GM18951 (cell line): Measurements from ENCODE around the gene FASTK.

Experiments used
- POLR2A ChIP-seq: IDR thresholded peaks from 4 replicates; pipeline ENCODE4 v1.6.1; 2011; ENCODE audit warnings: mild to moderate bottlenecking; ENCODE audit not compliant: insufficient read length, insufficient read depth; ENCODE audit errors: extremely low read depth
- in situ Hi-C: fragments of 300-500 bp; cut with MboI; formaldehyde crosslinking; loops from one replicate; pipeline ENCODE4 v1.12.0; 2022; ENCODE audit warnings: low sequenced_read_pairs, mixed read lengths, inconsistent platforms; ENCODE audit not compliant: unreplicated experiment

FASTK gene

DNA sequence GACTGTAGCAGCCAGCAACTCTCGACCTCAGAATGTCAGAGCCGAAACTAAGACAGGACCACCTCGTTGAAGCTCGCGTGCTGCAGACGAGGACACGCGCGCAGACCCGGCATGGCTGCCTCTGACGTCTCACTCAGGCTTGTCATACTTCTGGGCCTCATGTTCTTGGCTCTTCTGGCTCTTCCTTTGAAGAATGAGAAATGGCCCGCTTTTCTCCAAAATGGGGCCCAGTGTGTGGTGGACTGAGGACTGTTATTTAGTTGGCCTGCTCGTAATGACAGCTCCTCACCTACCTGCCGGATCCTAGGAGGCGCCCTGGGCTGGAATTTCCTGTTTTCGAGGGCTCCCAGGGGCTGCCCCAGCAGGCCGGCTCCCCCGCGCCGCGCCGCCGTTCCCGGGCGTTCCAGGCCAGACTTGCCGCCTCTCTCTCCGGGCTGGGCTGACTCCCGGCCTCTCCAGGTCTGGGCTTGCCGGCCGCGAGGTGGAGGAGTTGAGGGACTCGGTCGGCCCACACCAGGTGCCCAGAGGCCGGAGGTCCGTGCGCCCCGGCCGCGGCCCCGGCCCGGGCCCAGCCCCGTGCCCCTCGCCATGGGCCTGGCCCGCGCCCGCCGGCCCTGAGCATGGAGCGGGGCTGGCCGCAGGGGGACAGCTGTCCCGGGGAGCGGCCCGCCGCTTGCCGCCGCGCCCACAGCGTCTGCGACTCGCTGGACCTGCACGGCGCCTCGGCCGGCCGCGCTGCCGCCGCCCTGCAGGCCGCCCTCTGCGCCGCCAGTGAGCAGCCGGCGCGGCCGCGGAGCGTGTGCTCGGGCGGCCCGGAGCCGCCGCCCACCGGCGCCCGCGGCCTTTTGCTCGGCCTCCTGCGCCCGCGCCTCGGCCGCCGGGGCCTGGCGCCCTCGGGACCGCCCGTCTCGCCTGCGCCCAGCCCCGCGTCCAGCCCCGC is 33.8 kb upstream of the FASTK start:
- in situ Hi-C loops, result no loop called here
- TF ChIP-seq POLR2A, result no peak

DNA sequence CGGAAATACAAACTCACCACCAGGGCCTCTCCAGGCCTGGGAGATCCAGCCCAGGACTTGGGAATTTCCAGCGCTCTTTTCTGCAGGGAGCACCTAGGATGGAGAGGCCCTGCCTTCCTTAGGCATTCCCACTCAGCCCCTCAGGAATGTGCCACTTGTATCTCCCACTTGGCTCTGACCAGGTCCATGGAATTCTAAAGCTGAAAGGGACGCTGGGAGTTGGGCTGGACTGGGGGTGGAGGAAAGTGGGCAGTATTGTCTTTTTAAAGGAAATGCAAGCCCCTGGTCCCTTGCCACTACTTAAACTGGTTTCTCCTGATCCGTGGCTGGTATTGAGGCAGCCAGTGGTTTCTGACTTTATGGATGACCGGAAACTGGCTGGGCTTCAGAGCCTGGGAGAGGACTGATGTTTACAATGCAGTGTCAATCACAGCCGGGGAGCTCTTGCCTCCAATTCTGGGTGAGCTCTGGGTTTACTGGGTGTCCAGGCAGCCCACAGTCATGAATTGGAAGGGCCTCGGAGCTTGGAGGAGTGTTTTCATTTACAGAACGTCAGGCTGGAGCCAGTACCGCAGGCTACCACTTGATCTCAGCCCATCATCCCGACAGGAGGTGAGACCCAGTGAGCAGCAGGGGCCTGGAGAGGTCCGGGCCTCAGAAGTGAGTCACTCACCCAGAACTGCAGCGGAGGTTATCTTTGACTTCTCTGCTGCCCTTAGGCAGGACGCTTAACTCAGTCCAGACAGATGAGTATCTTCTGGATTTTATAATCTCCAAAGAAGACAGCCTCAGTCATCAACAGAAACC is 32.9 kb upstream of the FASTK start:
- in situ Hi-C loops, result no loop called here
- TF ChIP-seq POLR2A, result no peak

DNA sequence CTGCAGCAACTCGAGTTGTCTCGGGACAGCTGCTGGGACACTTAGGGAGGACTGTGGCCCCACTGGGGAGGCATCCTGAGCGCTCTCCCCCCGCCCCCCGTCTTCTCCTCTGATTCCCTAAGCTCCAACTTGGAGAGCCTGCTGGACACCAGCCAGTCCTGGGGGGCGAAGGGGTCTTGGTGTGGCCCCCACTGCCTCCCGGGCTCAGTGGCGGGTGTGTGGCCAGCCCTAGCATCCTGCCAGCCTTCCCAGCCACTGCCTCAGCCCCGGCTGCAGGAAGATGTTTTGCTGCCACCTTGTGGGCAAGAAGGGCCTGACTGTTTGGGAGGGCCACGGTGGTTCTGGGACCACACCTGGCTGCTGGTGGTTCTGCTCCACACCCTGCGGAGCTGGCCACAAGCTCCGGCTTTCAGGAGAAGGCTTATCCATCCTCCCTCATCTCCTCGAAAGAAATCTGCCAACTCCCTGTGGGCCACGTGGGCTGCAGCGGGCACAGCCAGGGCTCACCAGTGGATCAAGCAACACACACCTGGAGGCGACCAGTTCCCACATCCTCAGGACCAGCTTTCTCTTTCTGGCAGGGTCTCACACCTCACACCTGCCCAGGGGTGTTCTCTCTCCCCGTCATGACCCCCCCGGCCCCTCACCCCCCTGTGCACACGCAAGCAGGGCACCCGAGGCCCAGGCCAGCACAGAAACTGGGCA is 30.5 kb upstream of the FASTK start:
- no peak for TF ChIP-seq POLR2A
- in situ Hi-C loops, result no loop called here

DNA sequence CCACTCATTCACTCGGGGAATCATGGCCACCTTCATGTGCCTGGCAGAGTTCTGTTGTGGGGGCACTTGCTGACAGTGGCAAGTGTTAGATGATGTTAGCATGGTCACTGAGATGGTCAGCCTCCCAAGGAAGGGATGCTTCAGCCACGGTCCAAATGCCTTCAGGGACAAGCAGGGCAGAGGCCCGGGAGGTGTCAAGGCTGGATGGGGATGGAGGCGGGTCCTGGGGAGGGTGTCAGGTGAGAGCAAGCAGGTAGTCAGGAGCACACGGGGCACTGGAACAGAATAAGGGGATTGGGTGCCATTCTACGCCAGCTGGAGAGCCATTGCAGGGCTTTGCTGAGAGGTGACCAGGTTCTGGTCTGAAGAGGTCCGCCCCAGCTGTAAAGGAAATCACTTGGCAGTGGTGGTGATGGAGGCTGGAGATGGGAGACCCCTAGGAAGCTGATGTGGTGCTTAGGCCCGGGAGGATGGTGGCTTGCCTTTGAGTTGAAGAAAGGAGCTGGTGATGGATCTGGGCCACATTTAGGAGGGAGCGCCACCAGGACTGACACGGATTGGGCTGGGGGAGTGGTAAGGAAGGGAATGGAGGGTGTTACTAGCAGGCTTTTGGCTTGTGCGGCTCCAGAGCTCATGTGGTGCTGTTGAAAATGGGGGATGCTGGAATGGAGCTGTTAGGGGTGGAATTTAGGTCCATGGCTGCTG is 29.8 kb upstream of the FASTK start:
- TF ChIP-seq POLR2A, result no peak
- in situ Hi-C loops, result no loop called here

DNA sequence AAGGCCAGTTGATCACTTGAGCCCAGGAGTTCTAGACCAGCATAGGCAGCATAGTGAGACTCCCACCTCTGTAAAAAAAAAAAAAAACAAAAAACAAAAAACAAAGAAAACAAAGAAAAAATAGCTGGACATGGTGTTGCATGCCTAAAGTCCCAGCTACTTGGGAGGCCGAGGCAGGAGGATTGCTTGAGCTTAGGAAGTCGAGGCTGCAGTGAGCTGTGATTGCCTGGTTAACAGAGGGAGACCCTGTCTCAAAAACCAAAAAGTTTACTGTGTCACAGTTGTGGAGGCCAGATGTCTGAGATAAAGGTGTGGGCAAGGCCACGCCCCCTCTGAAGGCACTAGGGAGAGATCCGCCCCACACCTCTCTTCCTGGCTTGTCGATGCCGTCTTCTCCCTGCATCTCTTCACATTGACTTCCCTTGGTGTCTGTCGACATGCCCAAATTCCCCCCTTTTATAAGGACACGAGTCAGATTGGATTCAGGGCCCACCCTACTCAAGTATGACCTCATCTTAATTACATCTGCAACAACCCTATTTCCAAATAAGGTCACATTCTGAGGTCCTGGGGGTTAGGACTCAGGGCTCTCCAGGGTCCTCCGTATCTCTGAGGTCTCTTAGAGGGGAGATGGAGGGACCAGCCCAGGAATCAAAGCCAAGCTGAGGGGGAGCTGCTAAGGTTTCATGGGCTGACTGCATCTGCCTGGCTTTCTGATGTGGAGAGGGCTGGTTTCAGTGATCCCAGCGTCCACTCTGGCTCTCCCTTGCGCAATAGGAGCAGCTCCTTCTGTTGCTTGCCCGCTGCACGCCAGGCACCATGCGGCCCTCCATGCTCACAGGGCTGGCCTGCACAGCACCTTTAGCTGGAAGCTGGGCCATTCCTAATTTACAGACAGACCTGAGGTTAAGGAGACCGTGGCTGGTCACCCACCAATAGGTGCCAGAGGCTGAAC is 28.8 kb upstream of the FASTK start:
- in situ Hi-C loops, result no loop called here

DNA sequence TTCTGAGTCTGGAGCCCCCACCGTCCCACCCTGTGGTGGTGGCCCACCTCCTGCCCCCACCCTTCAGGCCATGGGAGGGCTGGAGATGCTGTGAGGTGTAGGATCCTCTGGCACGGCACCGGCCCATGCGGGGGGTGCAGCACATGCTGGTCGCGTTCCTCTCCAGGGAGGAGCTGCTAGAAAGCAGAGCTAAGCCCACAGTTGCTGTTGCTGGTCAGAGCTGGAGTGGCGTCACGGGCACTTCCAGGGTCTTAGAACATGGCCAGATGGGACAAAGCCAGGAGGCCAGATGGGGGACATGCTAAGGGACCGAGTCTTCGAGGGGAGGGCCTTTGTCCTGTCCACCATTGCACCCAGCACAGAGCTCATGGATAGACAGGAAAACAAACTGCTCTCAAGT is 27.3 kb upstream of the FASTK start:
- in situ Hi-C loops, result no loop called here
- TF ChIP-seq POLR2A, result no peak

More for the DNA sequence above, 28.8 kb upstream of the FASTK start:
- no peak for TF ChIP-seq POLR2A

DNA sequence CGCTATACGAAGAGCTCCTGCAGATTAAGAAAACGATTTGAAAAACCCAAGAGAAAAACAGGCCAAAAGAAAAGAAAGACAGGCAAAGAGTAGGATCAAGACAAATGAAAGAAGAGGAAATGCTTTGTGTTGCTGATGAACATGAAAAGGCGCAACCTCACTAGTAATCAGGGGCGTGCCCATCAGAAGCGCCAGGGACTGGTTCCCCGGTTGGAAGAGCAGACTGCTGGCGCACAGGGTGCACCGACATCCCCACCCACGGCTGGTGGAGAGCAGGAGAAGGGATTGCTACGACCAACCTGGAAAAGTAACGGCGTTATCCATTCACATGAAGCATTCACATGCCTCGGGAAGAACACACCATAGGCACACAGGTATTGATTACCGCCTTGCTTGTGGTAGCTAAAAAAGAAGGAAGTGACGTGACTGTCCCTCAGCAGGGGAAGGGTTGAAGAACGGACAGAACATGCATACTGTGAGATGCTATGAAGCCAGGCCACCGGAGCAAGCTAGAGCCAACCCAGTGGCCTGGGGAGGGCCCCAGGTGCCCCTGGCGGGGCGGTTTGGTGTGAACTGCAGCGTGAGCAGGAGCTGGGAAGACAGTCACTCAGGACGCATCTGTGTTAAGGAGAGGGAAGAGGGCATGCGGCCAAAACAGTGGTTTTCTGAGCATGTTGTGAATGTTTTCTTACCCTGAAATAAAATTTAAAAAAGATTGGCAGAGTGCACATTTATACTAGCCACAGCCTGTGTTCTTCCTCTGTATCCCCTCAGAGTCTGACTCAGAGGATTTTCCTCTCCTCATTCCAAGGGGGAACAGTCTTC is 24.0 kb upstream of the FASTK start:
- in situ Hi-C loops, result no loop called here
- TF ChIP-seq POLR2A, result no peak

DNA sequence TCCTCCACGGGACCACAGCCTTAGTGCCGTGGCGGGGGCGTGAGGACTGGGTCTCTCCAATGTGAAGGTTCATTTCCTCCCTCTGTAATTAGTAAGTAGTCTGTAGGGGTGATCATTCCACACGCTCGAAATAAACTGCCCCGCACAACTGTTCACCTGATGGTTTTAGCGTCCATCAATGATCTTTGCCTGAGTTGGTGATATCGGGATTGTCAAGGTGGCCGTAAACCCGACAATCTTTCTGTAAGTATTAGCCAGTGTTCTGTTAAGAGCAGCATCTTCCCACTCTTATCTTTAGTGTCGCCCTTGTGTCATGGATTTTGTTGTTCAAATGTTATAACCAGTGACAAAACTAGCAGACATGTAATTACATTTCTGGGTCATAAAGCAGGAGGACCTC is 23.4 kb upstream of the FASTK start:
- in situ Hi-C loops, result no loop called here
- no peak for TF ChIP-seq POLR2A

DNA sequence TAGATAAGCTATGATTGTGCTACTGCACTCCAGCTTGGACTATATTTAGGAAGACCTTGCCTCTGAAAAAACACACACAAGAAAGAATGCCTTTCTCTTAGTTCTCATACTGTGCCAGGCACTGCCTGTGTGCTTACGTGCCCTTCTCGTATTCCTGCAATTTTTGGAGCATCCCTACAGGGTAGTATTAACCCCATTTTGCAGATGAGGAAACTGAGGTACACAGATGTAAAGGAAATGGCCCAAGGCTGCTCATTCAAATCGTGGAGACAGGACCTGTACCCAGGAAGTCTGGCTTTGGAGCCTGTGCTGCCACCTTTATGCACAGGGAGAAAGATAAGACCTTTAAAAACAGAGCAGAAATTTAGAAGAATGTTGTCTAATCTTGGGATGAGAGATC is 22.4 kb upstream of the FASTK start:
- in situ Hi-C loops, result no loop called here
- TF ChIP-seq POLR2A, result no peak

DNA sequence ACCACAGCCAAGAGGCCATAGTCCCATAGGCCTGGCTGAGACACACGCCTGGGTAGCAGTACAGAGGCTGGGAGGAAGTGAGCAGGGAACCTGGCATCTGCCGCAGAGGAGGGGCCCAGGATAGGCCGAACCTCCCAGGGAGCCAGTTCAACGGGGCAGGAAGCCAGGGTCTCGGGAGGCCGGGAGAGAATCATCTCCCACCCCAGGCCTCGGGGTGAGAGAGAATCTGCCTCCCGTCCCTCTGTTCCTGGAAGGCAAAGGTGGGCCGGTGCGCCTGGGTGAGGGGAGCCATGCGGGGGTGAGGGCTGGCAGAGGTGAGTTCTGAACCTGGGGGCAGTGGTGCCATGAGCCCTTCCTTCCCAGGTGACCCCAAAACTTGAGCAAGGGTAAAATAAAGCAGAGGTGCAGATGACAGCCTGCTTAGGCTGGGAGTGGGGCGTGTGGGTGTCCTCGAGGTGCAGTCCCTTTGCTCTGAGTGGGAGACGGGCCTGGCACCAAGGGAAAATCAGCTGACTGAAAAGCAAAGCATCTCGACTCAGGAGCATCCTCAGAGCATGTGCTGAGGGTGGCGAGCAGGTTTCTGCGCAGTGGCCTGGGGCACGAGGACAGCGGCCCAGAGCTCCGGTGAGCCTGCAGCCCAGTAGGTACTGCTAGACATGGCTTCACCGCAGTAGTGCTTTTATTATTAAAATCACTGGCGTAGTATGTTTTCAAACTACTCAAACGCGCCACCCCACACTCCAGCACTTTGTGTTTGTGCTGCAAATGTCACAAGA is 21.2 kb upstream of the FASTK start:
- in situ Hi-C loops, result no loop called here

More for the DNA sequence above, 21.2 kb upstream of the FASTK start:
- no peak for TF ChIP-seq POLR2A
